Kidney tubule cell (primary cell): ENCODE results near the gene PRAC1.

Experiments used
- DNase-seq: peaks from one replicate; pipeline ENCODE4 v3.0.0-alpha.2; 2018; ENCODE audit warnings: low spot score

The PRAC1 gene

DNA sequence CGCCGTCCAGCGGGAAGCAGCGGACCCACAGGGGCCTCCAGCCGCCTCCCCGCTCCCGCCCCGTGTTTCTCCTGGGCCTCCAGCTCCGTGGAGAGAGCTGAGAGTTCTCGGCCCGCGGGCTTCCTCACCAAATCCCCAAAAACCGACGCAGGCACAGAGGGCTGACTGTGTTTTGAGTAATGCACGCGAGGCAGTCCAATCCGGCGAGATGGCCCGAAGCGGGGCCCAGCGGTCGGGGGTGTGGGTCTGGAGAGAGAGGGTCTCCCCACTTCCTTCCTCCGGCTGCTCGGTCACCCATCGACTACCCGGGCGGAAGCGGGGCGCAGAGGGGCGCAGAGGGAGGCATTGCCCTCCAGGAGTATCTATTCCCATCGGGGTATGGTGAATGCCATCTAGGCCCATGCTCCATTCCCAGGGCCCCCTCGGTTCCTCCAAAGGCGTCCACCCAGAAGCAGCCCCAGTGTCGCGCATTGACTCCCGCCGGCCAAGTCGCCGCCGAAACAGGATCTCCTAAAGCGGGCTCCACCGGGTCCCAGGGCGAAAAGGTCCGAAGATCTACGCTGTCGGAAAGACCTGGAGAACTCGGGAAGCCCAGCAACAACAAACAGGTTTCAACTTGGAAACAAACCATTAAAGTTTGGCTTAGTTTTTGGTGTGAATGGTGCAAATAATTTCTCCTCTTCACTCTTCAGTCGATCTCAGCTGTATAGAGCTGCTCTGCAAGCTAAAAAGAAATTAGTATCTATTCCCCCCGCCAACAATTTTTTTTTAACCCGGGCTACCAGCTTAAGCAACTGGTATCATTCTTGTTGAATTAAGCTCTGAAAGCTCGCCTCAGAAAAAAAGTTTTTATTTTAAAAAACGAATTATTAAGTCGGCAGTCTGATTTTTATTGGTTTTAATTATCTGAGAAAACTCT, 25.4 kb upstream of the PRAC1 start:
- DNase-seq: no peak

DNA sequence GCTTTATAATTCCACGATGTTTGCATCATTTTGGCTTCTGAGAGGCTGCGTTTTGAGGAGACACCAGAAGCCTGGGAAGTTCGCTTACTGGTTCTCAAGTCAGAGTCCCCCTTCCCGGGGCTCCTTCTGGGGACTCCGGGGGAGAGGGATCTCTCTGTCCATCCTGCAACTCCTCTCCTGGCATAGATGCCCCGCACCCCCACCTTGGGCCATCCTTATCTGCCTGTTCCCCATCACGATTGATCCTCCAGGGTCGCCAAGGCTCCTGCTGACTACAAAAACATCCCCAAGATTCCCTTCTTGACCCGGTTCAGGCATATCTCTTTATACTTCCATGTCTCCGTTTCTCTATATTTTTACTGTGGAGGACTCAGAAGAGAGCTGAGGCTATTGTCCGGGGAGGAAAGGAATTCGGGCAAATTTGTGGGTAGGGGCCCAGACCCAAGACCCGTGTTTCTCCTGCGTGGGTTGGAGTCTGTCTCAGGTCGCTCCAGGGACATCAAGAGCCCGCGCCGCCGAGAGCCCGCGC, 24.7 kb upstream of the PRAC1 start:
- DNase-seq: no peak

DNA sequence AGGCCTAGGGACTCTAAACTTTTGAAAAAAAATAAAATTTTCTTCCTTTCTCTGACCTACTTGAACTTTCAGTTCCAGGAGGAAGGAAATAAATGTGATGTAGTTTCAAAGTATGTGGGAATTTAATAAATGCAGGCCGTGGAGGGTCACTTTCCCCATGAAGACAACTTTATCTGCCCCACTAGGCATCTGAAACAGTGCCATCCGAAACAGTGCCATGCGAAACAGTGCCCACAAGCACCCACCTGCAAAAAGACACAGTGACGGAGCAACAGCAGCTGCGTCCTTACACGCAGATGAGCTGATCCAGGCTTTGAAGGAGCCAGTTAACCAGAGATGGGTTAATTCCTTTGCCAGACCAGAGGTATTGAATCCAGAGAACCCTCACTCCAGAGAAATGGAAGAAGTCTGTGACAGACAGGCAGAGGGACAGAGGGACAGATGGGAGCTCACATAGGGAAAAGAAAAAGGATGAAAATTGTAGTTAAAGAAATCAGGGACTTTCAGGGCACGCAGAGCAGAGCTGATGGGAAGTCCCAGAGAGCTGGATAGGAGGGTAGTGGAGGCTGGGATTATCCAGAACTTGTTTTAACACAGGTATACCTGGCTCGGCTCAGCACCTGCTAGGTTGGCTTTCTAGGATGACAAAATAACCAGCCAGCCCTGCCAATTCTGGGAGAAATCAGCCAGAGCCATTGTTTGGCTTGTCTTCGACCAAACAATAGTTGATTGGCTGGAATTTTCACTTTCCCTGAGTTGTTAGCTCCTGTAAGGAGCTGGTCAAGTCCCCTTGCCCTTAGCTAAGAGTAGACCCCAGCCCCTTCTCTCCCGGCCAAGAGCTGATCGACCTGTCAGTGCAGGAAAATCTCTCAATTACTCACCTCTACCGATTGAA, 23.3 kb upstream of the PRAC1 start:
- no peak for DNase-seq

DNA sequence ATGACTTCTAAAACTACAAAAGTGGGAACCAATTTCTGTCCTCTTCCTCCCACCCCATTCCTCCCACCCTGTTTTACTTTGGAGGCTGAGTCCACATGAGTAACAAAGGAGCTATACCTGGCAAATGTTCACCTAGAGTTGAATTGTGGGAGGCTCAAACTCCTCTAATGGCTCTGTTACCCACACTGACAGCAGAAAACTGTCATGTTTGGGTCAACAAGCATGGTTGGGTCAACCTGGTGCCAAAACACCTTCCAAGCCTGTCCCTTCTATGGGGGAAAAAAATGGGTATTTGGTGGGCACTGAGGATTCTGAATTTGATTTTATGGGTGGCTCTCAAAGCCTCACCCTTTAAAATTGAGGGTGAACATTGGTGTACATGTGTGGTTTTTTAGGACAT, 18.2 kb upstream of the PRAC1 start:
- DNase-seq: no peak

DNA sequence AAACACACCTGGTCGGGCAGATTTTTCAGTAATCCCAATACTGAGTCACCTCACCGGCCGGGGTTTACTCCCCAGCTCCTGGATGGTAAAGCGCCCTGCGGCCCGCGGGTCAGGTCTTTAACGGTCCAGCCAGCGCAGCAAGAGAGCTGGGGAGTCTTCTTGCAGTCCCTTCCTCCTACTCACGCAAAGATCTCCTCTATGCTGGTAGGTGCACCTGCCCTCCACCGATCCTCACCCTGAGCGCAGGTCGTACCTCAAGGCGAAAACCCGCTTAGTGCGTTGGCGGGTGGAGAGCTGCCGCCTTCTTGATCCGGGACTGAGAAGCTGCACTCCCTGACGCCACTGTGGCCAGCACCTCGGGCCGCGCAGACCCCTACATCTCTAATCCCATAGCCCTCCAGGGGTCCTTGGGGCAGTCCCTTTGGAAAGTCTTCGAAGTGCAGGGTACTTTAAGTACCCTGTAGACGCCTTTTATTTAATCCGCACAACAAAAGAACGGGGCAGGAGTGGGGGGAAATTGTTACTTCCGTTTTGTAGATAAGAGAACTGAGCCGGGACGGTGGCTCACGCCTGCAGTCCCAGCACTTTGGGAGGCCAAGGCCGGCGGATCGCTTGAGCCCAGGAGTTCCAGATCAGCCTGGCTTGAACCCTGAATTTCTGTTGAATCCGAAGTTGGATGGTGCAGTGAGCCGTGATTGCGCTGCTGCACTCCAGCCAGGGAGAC, 16.6 kb upstream of the PRAC1 start:
- no peak for DNase-seq

DNA sequence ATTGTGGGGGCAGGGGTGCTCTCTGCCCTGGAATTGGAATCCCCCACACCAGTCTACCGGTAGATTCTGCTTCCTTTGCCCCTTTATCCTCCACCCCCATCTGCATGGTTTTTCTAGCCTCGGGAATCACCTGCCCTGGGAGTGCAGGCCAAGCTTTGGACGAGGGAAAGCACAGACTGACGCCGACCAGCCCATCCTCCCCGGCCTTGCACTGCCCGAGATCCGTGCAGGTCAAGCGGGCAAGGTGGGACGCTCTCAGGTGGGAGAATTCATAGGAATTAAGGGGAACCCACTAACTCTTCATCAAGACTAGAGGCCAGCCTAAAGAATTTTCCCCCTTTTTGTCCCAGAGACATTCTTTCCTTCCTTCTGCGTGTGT, 16.1 kb upstream of the PRAC1 start:
- DNase-seq: no peak

DNA sequence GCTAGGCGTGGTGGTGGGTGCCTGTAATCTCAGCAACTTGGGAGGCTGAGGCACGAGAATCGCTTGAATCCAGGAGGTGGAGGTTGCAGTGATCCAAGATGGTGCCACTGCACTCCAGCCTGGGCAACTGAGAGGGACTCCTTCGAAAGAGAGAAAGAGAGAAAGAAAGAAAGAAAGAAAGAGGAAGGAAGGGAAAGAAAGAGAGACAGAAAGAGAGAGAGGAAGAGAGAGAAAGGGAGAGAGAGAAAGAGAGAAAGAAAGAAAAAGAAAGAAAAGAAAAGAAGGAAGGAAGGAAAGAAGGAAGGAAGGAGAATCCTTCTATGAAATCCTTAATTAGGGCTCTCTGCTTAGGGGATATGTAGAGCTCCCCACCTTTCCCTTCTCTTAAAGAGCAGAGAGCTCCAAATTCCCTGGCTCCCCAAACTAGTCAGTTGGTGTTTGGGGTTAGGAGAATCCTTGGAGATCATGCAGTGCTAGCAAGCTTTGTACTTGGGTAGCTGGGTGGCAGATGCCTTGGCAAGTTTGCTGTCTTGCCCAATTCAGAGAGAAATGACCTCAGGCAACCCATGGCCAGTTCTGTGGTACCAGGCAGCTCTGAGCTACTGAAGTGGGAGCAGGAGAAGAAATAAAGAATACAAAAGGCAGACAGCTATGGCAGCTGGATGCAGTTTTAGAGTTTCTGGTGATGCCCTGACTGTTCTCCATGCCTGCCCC, 15.2 kb upstream of the PRAC1 start:
- no peak for DNase-seq

DNA sequence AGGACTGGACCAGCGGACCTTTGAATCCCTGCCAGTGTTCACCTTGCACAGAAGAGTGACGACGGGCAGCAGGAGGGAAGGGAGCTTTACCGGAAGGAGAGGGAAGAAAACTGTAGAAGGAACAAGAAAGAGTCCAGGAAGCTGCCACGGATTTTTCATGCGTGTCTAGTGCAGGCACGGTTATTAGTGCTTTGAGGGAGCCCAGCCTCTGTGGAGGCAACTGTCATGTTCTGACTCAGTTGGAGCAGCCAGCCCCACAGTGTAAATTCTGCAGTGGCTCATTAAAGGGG, 12.7 kb upstream of the PRAC1 start:
- peak; percentile 35 for DNase-seq

DNA sequence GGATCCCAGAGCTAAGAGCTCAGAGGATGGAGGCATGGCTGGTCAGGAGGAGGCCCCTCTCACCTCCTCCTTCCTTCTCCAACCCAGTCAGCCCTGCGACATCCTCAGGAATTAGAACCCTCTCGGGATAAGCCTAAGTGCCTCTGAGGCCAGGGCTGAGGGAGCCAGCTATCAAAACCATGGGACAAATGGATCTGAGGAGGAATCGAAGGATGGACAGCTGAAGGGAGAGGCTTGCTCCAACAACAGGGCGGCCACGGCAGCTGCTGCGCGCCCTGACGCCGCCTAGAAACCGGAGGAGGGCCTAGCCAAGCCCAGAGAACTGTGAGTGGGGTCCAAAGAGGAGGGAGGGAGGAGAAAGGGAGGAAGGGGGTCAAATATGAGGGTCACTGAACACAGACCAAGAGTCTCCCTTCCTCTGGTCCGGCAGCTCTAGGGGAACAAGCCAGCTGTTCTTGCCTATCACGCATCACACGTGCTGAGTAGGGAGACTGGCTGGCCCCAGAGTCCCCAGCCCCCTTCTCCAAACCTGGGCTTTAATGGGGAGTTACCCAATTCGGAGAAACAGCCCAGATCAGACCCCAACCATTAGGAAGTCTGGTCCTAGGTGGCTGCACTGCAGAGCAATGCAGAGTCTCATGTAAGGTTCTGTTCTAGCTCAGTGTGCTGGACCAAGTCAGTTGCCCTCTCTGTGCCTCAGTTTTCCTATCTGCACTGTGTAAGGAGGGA, 12.2 kb upstream of the PRAC1 start:
- no peak for DNase-seq

DNA sequence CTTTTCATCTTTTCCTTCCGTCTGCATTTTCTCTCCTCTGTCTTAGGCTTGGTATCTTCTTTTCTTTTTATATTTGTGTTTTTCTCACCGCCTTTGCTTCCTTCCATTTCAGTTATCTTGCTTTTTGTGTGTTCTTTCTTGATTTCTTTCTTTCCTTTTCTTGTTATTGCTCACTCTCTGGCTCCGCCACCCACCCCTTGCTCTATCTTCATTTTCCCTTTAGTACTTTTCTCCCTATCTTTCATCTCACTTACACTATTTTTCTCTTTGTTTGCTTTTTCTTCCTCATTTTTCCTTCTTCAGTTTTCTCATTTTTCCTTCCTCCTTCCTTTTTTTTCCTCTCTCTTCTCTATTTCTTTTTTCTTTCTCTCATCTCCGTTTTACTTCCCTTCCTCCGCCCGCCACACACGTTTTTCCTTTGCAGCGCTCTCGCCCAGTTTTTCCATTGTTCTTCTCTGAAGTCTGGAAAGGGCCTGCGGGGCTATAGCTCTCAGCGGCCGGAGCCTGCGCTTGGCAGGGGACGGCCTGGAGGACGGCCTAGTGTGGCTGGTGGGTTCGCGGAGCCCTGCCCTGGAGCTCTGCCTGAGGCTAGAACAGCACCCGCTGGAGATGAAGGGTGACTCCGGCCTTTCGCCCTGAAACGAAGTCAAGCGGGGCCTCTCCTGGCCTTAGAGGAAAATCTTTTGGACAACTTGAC, 11.5 kb upstream of the PRAC1 start:
- no peak for DNase-seq

DNA sequence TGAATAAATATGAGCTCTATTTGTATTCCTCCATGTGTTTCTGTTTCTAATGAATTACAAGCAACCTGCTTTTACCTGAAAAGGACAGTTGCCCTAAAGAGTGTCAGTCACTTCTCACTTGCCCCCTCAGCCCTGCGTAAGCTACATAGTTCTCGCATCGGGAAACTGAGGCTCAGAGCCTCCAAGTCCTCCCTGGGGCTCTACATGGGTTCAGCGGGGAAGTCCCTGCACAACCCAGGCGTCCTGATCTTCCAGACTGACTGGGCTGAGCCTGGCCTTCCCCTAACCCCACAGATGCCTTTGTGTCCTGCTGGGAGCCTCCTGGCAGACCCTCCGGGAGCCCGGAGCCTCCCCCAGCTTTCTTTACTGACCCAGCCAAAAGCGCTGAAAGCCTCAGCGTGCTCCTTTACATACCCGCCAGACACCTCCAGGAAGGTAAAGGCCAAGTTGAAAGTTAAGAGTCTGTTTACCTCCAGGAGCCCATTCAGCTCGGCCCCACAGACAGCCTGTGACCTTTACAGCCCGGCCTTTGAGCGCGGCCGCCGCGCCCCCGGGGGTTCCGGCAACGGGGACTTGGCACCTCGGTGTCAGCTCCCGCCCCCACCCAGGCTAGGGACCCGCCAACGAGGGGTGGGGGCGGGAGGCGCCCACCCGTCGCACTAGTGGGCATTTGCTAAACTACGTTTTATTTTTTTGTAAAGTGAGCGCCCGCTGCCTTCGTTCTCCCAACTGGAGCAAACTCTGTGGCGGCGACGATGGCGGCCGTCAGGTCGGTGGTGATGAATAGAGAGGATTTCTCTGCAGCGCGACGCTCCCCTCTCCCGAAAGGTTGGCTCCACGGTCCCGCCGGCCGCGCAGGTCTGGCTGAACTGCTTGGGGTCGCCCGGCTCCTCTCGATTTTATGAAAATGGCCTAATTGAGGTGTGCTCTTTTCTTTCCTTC, 10.6 kb upstream of the PRAC1 start:
- no peak for DNase-seq

DNA sequence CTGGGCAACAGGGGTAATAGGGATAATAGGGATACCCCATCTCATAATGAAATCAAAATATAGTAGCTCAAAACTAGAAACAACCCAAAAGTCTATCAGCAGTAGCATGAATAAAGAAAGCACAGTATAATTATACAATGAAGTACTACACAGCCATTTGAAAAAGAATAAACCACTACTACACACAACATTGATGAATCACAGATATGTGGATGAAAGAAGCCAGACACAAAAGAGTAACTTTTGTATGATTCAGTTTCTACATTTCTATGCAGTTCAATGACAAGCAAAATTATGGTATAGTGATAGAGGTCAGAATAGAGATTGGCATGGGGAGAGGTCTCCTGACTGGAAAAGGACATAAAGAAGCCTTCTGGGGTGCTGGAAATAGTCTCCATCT, 9.0 kb upstream of the PRAC1 start:
- DNase-seq: no peak

DNA sequence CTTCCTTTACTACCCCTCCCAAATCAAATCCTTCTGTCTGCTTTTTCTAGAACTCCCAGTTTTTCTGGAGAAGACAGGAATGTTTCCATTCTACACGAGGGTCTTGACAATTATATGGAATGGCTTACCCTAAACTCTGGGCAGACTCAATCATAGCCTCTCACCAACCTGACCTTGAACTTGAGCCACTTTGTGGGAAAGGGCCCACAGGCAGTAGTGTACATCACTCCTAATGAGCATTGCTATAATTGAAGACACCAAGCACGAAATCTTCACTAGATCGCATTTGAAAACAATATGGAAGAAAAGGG, 7.9 kb upstream of the PRAC1 start:
- DNase-seq: no peak

DNA sequence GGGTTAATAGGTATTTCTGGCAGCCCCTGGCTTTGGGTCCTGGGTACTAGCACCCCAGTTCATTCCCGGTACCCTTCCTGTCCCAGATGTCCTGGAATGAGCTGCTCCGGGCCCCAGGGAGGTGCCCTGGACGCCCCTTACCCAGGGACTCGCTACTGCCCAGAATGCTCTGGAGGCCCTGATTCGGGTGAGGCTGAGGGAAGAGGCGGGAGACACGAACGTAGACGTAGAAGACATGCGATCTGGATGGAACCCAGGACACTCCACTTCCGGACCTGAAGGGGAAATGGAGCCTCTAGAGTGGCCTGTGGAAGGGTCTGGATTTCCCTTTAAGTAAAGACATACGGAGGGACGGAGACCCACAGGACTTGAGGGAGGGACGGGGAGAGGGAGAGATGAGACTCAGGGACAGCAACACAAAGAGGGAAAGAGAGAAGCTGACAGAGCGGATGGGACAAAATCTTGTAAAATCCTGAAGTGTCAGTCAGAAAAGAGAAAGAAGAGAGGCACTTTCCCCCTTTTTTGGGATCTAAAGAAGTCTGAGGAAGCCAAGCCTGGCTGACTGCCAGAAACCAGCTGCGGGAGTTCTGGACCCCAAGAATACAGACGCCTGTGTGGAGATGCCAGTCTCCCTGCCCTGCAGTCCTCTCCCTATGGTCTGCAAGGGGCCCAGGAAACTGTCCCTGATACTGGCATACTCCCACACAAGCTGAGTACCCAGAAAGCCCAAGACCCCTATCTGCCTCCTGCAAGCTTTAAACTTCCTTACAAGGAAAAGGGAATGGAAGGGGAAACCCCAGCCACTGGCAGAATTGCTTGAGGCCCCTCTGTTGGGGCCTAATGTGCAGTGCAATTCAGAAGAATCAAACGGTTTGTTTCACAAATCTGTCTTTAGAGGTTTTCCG, 7.3 kb upstream of the PRAC1 start:
- DNase-seq: no peak

DNA sequence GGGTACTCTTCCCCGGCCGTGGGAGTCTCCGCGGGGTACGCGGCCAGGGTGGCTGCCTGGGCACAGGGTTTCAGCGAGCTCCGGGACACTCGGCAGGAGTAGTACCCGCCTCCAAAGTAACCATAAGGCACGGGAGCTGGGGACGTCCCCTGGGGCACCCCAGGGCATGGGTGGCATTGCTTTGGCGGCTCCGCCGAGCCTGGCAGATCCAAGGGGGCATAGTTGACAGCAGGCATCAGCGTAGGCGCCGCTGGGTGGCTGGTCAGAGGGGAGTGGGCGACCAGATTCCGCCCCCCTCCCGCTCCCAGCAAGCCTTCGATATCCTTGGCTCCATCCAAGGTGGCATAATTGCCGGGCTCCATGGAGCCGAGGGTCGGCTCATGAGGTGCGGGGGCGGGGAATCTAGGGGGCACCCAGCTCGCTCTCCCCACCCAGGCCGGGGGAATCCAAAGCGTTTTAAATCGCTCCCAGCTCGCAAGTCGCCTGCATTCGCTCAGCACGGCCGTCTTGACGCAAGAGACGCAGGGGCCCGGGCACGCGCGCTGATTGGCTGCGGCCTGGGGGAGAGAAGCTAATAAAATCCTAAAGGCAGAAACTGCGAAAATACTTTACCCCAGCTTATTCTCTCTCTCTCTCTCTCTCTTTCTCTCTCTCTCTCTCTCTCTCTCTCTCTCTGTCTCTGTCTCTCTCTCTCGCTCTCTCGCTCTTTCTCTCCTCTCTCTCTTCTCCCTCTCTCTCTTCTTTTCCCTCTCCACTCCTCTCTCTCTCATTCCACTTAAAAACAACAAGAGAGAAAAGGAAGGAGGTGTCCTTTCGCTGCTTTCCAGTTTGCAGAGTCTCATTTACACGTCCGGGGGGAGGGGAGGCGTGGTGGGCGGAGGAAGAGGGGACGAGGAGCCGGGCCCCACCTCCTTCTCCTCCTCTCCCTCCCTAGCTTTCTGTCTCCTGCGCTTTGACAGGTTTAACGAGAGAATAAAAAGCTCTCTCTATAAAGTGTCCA, 6.2 kb upstream of the PRAC1 start, which contains the start of gene HOXB13:
HOXB13 (minus strand) TSS at position 519 of the 1,000 bp plus-strand sequence; CDS start at position 362, 157 bp downstream.
- DNase-seq: peak; percentile 32

DNA sequence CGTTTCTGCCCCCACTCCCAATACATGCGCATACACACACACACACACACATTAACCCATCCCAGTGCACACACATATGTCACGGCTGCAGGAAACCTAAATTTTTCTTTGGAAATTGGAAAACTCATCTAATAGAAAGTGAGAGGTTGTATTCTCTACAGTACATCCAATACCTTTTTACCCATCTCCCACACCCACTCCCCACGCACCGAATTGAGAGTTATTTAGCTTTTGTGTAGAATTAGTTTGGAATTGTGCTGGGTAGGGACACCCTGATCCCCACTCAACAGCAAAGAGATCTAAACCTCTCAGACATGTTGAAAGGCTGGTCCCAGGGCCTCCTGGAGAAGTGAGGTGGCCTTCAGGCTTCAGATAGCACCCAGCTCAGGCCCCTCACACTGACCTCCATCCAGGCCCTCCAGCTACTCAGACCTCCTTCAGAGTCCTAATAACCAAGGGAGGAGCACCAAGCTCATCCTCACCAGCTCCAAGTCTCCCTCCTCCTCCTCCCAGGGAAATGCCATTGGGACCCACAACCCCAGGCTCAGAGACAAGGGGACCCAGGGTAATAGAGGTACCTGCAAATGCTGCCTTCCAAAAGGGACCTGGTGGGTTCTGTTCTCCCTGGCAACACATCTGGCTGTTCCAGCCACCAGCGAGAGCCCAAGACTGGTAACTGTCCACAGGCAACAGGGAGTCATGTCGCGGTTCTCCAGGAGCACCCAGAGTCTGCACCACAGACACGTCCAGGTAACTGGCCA, 5.3 kb upstream of the PRAC1 start:
- no peak for DNase-seq
